Spinal cord (tissue), 10 donors: Measurements from ENCODE around the gene WSCD2. TPM values are rescaled to one million over a fixed set of nuclear protein-coding genes. Genes with fewer than 3 reads are reported as not detected.

ENCODE experiments used
- DNase-seq, 6 donors: peaks; one replicate each; pipeline versions ENCODE4 v3.0.0 to v3.0.0-alpha.2; 2013 to 2015; ENCODE audit warnings: low spot score in 6 of 6, low read depth in 4 of 6
- H3K27ac ChIP-seq: one replicate; pipeline ENCODE4 v1.5.1; 2013; ENCODE audit warnings: low read depth, low read length, control low read depth
- H3K27me3 ChIP-seq: one replicate; pipeline ENCODE4 v1.6.1; 2013; ENCODE audit warnings: low read length; ENCODE audit not compliant: control insufficient read depth, insufficient read depth
- H3K36me3 ChIP-seq: one replicate; pipeline ENCODE4 v1.6.1; 2013; ENCODE audit warnings: low read length; ENCODE audit not compliant: control insufficient read depth, insufficient read depth
- H3K4me1 ChIP-seq: one replicate; pipeline ENCODE4 v1.6.1; 2013; ENCODE audit warnings: low read length; ENCODE audit not compliant: control insufficient read depth, insufficient read depth
- H3K4me3 ChIP-seq: one replicate; pipeline ENCODE4 v1.5.1; 2013; ENCODE audit warnings: low read depth, low read length, control low read depth
- H3K9me3 ChIP-seq: one replicate; pipeline ENCODE4 v1.6.1; 2013; ENCODE audit warnings: low read length; ENCODE audit not compliant: control insufficient read depth, insufficient read depth
- WGBS: methylation state at CpG from one replicate; pipeline ENCODE4 v1.1.5; 2013; ENCODE audit warnings: missing lambda C conversion rate; ENCODE audit not compliant: insufficient coverage; 5-methylcytosine and 5-hydroxymethylcytosine counted together
- polyA plus RNA-seq, 2 donors: library from polyadenylated mRNA; unstranded; fragments of 120-200 nt; gene quantifications; one replicate each; pipeline ENCODE4 v1.2.1, GENCODE V29; 2013; ENCODE audit not compliant: insufficient read length in 2 of 2
- total RNA-seq, 2 donors: library from RNA; depleted of rRNA in 1 of 2; stranded (reverse); fragments of 120-200 nt in 1 of 2; fragments of >200 nt in 1 of 2; gene quantifications; one replicate each; pipeline versions ENCODE4 v1.2.3 to v1.2.4, GENCODE V29; 2013 to 2014
- donor health status: healthy.

The WSCD2 gene
- total and polyA plus RNA-seq, 4 donors, result 6.1 to 17.4 (median 11.8) TPM

- H3K27me3 ChIP-seq, result no peaks in the 10 kb centered on the region
- WGBS, result no CpG with 5 or more reads among the region's 4 CpGs
- no peak for DNase-seq
- no peak overlapping the region for H3K27ac ChIP-seq
- no peaks in the 10 kb centered on the region for H3K36me3 ChIP-seq
- H3K4me3 ChIP-seq, result no peak overlapping the region
- peaks cover 8% of the 10 kb centered on the region for H3K9me3 ChIP-seq
- H3K4me1 ChIP-seq, result peaks cover 20% of the 10 kb centered on the region
Observed at GRCh38 chr12:108257610-108258106, 128.6 kb downstream of the WSCD2 start.

GRCh38 chr12:108260039-108260438, 131.0 kb downstream of the WSCD2 start:
- DNase-seq, result no peak
- WGBS, result no CpG with 5 or more reads among the region's 3 CpGs
- no peak overlapping the region for H3K4me3 ChIP-seq
- no peaks in the 10 kb centered on the region for H3K36me3 ChIP-seq
- H3K9me3 ChIP-seq, result peaks cover 8% of the 10 kb centered on the region
- H3K27me3 ChIP-seq, result no peaks in the 10 kb centered on the region
- H3K4me1 ChIP-seq, result peaks cover 3% of the 10 kb centered on the region
- H3K27ac ChIP-seq, result no peak overlapping the region

GRCh38 chr12:108260969-108261368, 131.9 kb downstream of the WSCD2 start:
- no peaks in the 10 kb centered on the region for H3K27me3 ChIP-seq
- no peaks in the 10 kb centered on the region for H3K36me3 ChIP-seq
- peaks cover 8% of the 10 kb centered on the region for H3K9me3 ChIP-seq
- H3K4me3 ChIP-seq, result no peak overlapping the region
- no peak for DNase-seq
- H3K27ac ChIP-seq, result no peak overlapping the region
- peaks cover 3% of the 10 kb centered on the region for H3K4me1 ChIP-seq

- H3K27me3 ChIP-seq, result no peaks in the 10 kb centered on the region
- H3K4me1 ChIP-seq, result no peaks in the 10 kb centered on the region
- DNase-seq, result no peak
- no peak overlapping the region for H3K4me3 ChIP-seq
- no peaks in the 10 kb centered on the region for H3K36me3 ChIP-seq
- no peak overlapping the region for H3K27ac ChIP-seq
- peaks cover 5% of the 10 kb centered on the region for H3K9me3 ChIP-seq
- no CpG with 5 or more reads among the region's 1 CpG for WGBS
Observed at GRCh38 chr12:108265505-108265904, 136.4 kb downstream of the WSCD2 start.

- H3K9me3 ChIP-seq, result peaks cover 2% of the 10 kb centered on the region
- 40% methylated on average over 1 of the region's 1 CpG for WGBS
- DNase-seq, result no peak
- H3K4me1 ChIP-seq, result no peaks in the 10 kb centered on the region
- H3K4me3 ChIP-seq, result no peak overlapping the region
- H3K27me3 ChIP-seq, result no peaks in the 10 kb centered on the region
- H3K36me3 ChIP-seq, result no peaks in the 10 kb centered on the region
- H3K27ac ChIP-seq, result no peak overlapping the region
Observed at GRCh38 chr12:108266131-108266530, 137.0 kb downstream of the WSCD2 start.

GRCh38 chr12:108267450-108267849, 138.4 kb downstream of the WSCD2 start:
- no peaks in the 10 kb centered on the region for H3K27me3 ChIP-seq
- H3K4me1 ChIP-seq, result no peaks in the 10 kb centered on the region
- no peak overlapping the region for H3K27ac ChIP-seq
- no CpG with 5 or more reads among the region's 4 CpGs for WGBS
- no peak for DNase-seq
- H3K9me3 ChIP-seq, result no peaks in the 10 kb centered on the region
- H3K4me3 ChIP-seq, result no peak overlapping the region
- H3K36me3 ChIP-seq, result no peaks in the 10 kb centered on the region

GRCh38 chr12:108268397-108268796, 139.3 kb downstream of the WSCD2 start:
- Histone ChIP-seq H3K4me1 (no peaks in the 10 kb centered on the region), H3K36me3 (no peaks in the 10 kb centered on the region), H3K9me3 (no peaks in the 10 kb centered on the region), H3K4me3 (no peak overlapping the region), H3K27me3 (no peaks in the 10 kb centered on the region), H3K27ac (no peak overlapping the region)
- DNase-seq, result no peak
- 80% methylated on average over 1 of the region's 1 CpG for WGBS

- H3K27me3 ChIP-seq, result no peaks in the 10 kb centered on the region
- no peaks in the 10 kb centered on the region for H3K36me3 ChIP-seq
- no peaks in the 10 kb centered on the region for H3K9me3 ChIP-seq
- H3K27ac ChIP-seq, result no peak overlapping the region
- no peaks in the 10 kb centered on the region for H3K4me1 ChIP-seq
- no CpG with 5 or more reads among the region's 1 CpG for WGBS
- no peak overlapping the region for H3K4me3 ChIP-seq
- no peak for DNase-seq
Observed at GRCh38 chr12:108269224-108269623, 140.1 kb downstream of the WSCD2 start.

GRCh38 chr12:108270035-108270848, 141.2 kb downstream of the WSCD2 start:
- Histone ChIP-seq H3K27ac (no peak overlapping the region), H3K9me3 (no peaks in the 10 kb centered on the region), H3K36me3 (no peaks in the 10 kb centered on the region), H3K4me1 (no peaks in the 10 kb centered on the region), H3K4me3 (no peak overlapping the region), H3K27me3 (no peaks in the 10 kb centered on the region)
- no peak for DNase-seq
- WGBS, result 89% methylated on average over 1 of the region's 2 CpGs

GRCh38 chr12:108270849-108271143, 141.7 kb downstream of the WSCD2 start:
- no peaks in the 10 kb centered on the region for H3K27me3 ChIP-seq
- DNase-seq, result no peak

More at GRCh38 chr12:108270849-108271143, 141.7 kb downstream of the WSCD2 start:
- WGBS, result no CpG with 5 or more reads among the region's 2 CpGs
- H3K4me3 ChIP-seq, result no peak overlapping the region
- H3K27ac ChIP-seq, result no peak overlapping the region
- H3K9me3 ChIP-seq, result no peaks in the 10 kb centered on the region
- H3K36me3 ChIP-seq, result no peaks in the 10 kb centered on the region
- H3K4me1 ChIP-seq, result no peaks in the 10 kb centered on the region
